Measurements from ENCODE around the gene BMP8B. TPM values are rescaled to one million over a fixed set of nuclear protein-coding genes. Genes with fewer than 3 reads are reported as not detected.

Gene BMP8B
- total and polyA plus RNA-seq, 10 donors: 0.08 to 2.5 (median 1.1) TPM

DNA sequence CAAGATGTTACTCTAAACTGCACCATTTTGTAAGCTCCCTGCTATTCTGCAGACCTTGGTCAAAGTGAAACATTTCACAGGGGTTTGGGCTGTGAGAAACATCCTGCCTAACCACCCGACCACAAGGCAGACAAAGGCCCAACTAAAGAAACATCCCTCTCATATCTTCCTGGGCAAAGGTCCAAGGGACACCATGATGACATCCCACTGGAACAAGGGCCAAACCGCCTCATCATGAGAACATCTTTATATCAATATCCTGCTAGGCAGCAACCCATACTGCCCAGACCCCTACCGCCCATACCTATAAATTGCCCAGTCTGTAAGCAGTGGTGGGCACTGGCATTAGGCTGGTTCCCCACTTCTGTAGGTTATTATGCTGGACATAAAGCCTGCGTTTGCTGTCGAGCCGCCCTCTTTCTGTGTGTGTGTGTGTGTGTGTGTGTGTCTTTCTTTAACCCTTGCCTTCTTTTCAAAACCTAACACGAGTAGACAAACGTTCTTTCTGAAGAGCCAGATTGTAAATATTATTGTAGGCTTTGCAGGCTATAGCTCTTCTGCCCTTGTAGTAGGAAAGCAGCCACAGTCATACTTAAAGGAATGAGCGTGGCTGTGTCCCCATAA, 51.0 kb downstream of the BMP8B start:
- intact Hi-C loops (cut with DNase I; ENCODE audit: low total_unique reads): no loop called here
- 81 to 90% (median 85%) methylated on average over 9 of the region's 9 CpGs for WGBS, 5 donors
- Histone ChIP-seq H3K9me3 (no peaks in the 10 kb centered on the region), H3K4me3 (peak overlapping the region in 1 of 8 donors; percentile 95), H3K4me1 (peaks cover 6 to 47% (median 25%) of the 10 kb centered on the region in 6 donors), H3K36me3 (peaks cover 0 to 29% (median 18%) of the 10 kb centered on the region in 6 donors), H3K27ac (peak overlapping the region in 3 of 8 donors; percentile 21 to 84 (median 83)), H3K27me3 (replicated peaks in 1 of 7) (peaks cover 0 to 40% (median 12%) of the 10 kb centered on the region in 7 donors)
- DNase-seq: no peak
- TF ChIP-seq POLR2A (IDR thresholded peaks at IDR 0.05): no peak
- TF ChIP-seq, protein P1, sequence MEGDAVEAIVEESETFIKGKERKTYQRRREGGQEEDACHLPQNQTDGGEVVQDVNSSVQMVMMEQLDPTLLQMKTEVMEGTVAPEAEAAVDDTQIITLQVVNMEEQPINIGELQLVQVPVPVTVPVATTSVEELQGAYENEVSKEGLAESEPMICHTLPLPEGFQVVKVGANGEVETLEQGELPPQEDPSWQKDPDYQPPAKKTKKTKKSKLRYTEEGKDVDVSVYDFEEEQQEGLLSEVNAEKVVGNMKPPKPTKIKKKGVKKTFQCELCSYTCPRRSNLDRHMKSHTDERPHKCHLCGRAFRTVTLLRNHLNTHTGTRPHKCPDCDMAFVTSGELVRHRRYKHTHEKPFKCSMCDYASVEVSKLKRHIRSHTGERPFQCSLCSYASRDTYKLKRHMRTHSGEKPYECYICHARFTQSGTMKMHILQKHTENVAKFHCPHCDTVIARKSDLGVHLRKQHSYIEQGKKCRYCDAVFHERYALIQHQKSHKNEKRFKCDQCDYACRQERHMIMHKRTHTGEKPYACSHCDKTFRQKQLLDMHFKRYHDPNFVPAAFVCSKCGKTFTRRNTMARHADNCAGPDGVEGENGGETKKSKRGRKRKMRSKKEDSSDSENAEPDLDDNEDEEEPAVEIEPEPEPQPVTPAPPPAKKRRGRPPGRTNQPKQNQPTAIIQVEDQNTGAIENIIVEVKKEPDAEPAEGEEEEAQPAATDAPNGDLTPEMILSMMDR (IDR thresholded peaks at IDR 0.05 in 8 of 11, conservative IDR thresholded peaks at IDR 0.05 in 3 of 11): no peak
- TF ChIP-seq POLR2AphosphoS5 (IDR thresholded peaks at IDR 0.05): no peak

DNA sequence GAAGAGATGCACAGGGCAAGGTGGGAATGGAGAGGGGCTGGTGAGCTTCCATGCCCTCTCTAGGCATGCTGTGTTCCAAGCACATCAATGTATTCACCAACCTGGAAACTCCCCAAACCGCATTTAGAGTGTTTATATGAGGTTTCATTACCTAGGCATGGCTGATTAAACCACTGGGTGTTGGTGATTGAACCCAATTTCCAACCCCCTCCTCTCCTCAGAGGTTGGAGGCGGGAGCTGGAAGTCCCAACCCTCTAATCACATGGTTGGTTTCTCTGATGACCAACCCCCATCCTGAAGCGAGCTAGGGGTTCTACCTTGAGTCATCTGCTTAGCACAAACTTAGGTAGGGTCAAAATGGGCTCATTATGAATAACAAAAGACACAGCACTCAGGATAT, 52.9 kb downstream of the BMP8B start:
- H3K4me1 ChIP-seq: peaks cover 6 to 35% (median 23%) of the 10 kb centered on the region in 6 donors
- no peak for TF ChIP-seq POLR2AphosphoS5 (IDR thresholded peaks at IDR 0.05)
- TF ChIP-seq, protein P1 (IDR thresholded peaks at IDR 0.05 in 8 of 11, conservative IDR thresholded peaks at IDR 0.05 in 3 of 11): no peak
- TF ChIP-seq POLR2A (IDR thresholded peaks at IDR 0.05): no peak
- peaks cover 0 to 9% (median 3%) of the 10 kb centered on the region in 6 donors for H3K36me3 ChIP-seq
- H3K27ac ChIP-seq: no peak overlapping the region
- no peak overlapping the region for H3K4me3 ChIP-seq
- H3K9me3 ChIP-seq: no peaks in the 10 kb centered on the region
- intact Hi-C loops (cut with DNase I; ENCODE audit: low total_unique reads): no loop called here
- WGBS, 5 donors: 61 to 73% (median 69%) methylated on average over 3 of the region's 3 CpGs
- H3K27me3 ChIP-seq (replicated peaks in 1 of 7): peaks cover 0 to 54% (median 16%) of the 10 kb centered on the region in 7 donors
- no peak for DNase-seq

DNA sequence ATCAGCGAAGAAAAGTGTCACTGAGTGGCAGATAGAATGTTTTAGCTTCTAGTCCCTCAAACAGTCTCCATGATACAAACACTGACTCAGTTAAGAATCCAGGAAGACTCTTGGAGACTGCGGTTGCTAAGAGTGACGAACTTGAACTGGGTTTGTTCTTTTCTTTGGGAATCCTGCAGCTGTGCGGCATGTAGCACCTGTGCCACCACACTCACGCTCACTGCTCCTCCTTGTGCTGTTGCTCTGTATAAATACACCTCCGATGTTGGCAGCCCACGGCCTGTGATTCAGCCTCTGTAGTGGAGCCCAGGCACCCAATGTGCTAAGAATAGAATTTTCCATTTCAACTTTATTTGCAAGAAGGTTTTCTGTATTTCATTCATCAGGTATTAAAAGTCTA, 55.5 kb downstream of the BMP8B start:
- 71 to 82% (median 75%) methylated on average over 7 of the region's 7 CpGs for WGBS, 5 donors
- H3K4me1 ChIP-seq: peaks cover 0 to 12% (median 2%) of the 10 kb centered on the region in 6 donors
- peaks cover 0 to 76% (median 37%) of the 10 kb centered on the region in 7 donors for H3K27me3 ChIP-seq (replicated peaks in 1 of 7)

DNA sequence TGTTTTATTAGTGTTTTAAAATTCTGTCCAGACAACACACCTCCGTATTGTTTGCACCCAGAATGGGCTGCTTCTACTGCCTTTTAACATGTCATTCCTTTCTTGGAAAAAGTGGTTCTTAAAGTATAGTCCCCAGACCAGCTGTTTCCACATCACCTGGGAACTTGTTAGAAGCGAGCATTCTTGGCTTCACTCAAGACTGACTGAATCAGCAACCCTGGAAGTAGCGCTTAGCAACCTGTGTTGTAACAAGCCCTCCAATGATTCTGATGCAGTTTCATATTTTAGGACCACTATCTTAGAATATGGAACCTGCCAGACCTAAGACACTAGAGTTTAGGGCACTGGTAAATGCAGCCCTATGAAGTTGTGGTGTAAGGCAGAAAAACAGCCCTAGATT, 55.9 kb downstream of the BMP8B start:
- TF ChIP-seq, protein P1 (IDR thresholded peaks at IDR 0.05 in 8 of 11, conservative IDR thresholded peaks at IDR 0.05 in 3 of 11): no peak
- no peak for TF ChIP-seq POLR2AphosphoS5 (IDR thresholded peaks at IDR 0.05)
- TF ChIP-seq POLR2A (IDR thresholded peaks at IDR 0.05): no peak
- Histone ChIP-seq H3K27me3 (replicated peaks in 1 of 7) (peaks cover 0 to 80% (median 42%) of the 10 kb centered on the region in 7 donors), H3K4me3 (no peak overlapping the region), H3K4me1 (peaks cover 0 to 8% (median 0%) of the 10 kb centered on the region in 6 donors), H3K27ac (no peak overlapping the region), H3K9me3 (no peaks in the 10 kb centered on the region), H3K36me3 (no peaks in the 10 kb centered on the region)
- WGBS, 5 donors: 49 to 70% (median 60%) methylated on average over 3 of the region's 3 CpGs
- intact Hi-C loops (cut with DNase I; ENCODE audit: low total_unique reads): no loop called here
- no peak for DNase-seq

More for the DNA sequence above, 55.5 kb downstream of the BMP8B start:
- no peaks in the 10 kb centered on the region for H3K36me3 ChIP-seq
- H3K9me3 ChIP-seq: no peaks in the 10 kb centered on the region
- intact Hi-C loops (cut with DNase I; ENCODE audit: low total_unique reads): no loop called here
- H3K27ac ChIP-seq: no peak overlapping the region
- no peak for DNase-seq
- TF ChIP-seq POLR2AphosphoS5 (IDR thresholded peaks at IDR 0.05) (no peak), POLR2A (IDR thresholded peaks at IDR 0.05) (no peak)
- TF ChIP-seq, protein P1 (IDR thresholded peaks at IDR 0.05 in 8 of 11, conservative IDR thresholded peaks at IDR 0.05 in 3 of 11): no peak
- no peak overlapping the region for H3K4me3 ChIP-seq

Data from spleen (tissue), 11 donors.